ENCODE measurements around the gene TNFAIP8.
"Not testable (repeated sequence)": the region's sequence is repeated elsewhere in the genome, so short reads cannot be mapped to it uniquely, and the experiment has no call there.

GRCh38 chr5:119437785-119438586, 82.2 kb downstream of the TNFAIP8 start:
- TF ChIP-seq CTCF (IDR thresholded peaks at IDR 0.05); POLR2AphosphoS5 (IDR thresholded peaks at IDR 0.05; ENCODE audit: low read depth, low read length); TCF7L2 (IDR thresholded peaks at IDR 0.05; ENCODE audit: low read depth, low read length): not testable (repeated sequence)
